HG03060 (cell line): ENCODE data around the gene CREB3L2.
"Not testable (repeated sequence)": the region's sequence is repeated elsewhere in the genome, so short reads cannot be mapped to it uniquely, and the experiment has no call there.

ENCODE experiments used
- ATAC-seq: cut with Tn5 transposase; IDR thresholded peaks from one replicate; pipeline ENCODE4 v1.9.1; 2021; ENCODE audit warnings: low read depth, moderate number of reproducible peaks; ENCODE audit not compliant: unreplicated experiment

CREB3L2 gene

GRCh38 chr7:137990251-137990941 lies 11.5 kb downstream of the CREB3L2 start:
- no peak for ATAC-seq

GRCh38 chr7:137989590-137989989 lies 12.3 kb downstream of the CREB3L2 start:
- ATAC-seq: no peak

GRCh38 chr7:137989094-137989493 lies 12.8 kb downstream of the CREB3L2 start:
- ATAC-seq: no peak

- peak; percentile 37 for ATAC-seq
These were observed 13.9 kb downstream of the CREB3L2 start for GRCh38 chr7:137987968-137988367.

GRCh38 chr7:137987563-137987962 lies 14.3 kb downstream of the CREB3L2 start:
- ATAC-seq: no peak

GRCh38 chr7:137987018-137987349 lies 14.9 kb downstream of the CREB3L2 start:
- no peak for ATAC-seq

- no peak for ATAC-seq
These were observed 15.5 kb downstream of the CREB3L2 start for GRCh38 chr7:137986252-137987017.

GRCh38 chr7:137985897-137986251 lies 16.0 kb downstream of the CREB3L2 start:
- ATAC-seq: peak; percentile 31

- ATAC-seq: peak; percentile 28
These were observed 16.5 kb downstream of the CREB3L2 start for GRCh38 chr7:137985253-137985896.

- ATAC-seq: no peak
These were observed 17.5 kb downstream of the CREB3L2 start for GRCh38 chr7:137984181-137985041.

- ATAC-seq: no peak
These were observed 18.4 kb downstream of the CREB3L2 start for GRCh38 chr7:137983323-137984008.

GRCh38 chr7:137982394-137982793 lies 19.5 kb downstream of the CREB3L2 start:
- ATAC-seq: not testable (repeated sequence)

GRCh38 chr7:137981668-137982067 lies 20.2 kb downstream of the CREB3L2 start:
- peak; percentile 61 for ATAC-seq

GRCh38 chr7:137981175-137981574 lies 20.7 kb downstream of the CREB3L2 start:
- no peak for ATAC-seq

GRCh38 chr7:137980308-137980707 lies 21.6 kb downstream of the CREB3L2 start:
- ATAC-seq: no peak

GRCh38 chr7:137978464-137979237 lies 23.2 kb downstream of the CREB3L2 start:
- no peak for ATAC-seq

GRCh38 chr7:137977173-137977572 lies 24.7 kb downstream of the CREB3L2 start:
- no peak for ATAC-seq

GRCh38 chr7:137976696-137977095 lies 25.2 kb downstream of the CREB3L2 start:
- ATAC-seq: no peak

- no peak for ATAC-seq
These were observed 25.7 kb downstream of the CREB3L2 start for GRCh38 chr7:137976232-137976631.
